HG03095 (cell line): ENCODE data around the gene OR5L1.

Experiments used
- ATAC-seq: cut with Tn5 transposase; IDR thresholded peaks from one replicate; pipeline ENCODE4 v1.9.1; 2021; ENCODE audit warnings: moderate library complexity; ENCODE audit not compliant: unreplicated experiment

Gene OR5L1

GRCh38 chr11:55811067-55811466 is at the start of gene OR5L1:
Gene OR5L1, plus strand, starts transcription at chr11:55811367. Its CDS starts 100 bp downstream, at chr11:55811467.
- ATAC-seq = no peak

- no peak for ATAC-seq
Observed at GRCh38 chr11:55773138-55773537, 38.0 kb upstream of the OR5L1 start, which contains the start of gene OR5D13. Gene OR5D13, plus strand, starts transcription at chr11:55773438. Its CDS starts 0 bp downstream, at chr11:55773438.

GRCh38 chr11:55791606-55792005 is 19.6 kb upstream of the OR5L1 start:
- no peak for ATAC-seq

- ATAC-seq = no peak
Observed at GRCh38 chr11:55793321-55793720, 17.8 kb upstream of the OR5L1 start.

- ATAC-seq = no peak
Observed at GRCh38 chr11:55795256-55795655, 15.9 kb upstream of the OR5L1 start, which contains the start of gene OR5D14. Gene OR5D14, plus strand, starts transcription at chr11:55795556. Its CDS starts 0 bp downstream, at chr11:55795556.

- ATAC-seq = no peak
Observed at GRCh38 chr11:55806248-55806647, 4.9 kb upstream of the OR5L1 start.

GRCh38 chr11:55819330-55819729 is 8.2 kb downstream of the OR5L1 start, which contains the start of gene OR5D18:
Gene OR5D18, plus strand, starts transcription at chr11:55819630. Its CDS starts 0 bp downstream, at chr11:55819630.
- ATAC-seq = no peak

GRCh38 chr11:55826919-55827318 is 15.8 kb downstream of the OR5L1 start, which contains the start of gene OR5L2:
Gene OR5L2, plus strand, starts transcription at chr11:55827219. Its CDS starts 0 bp downstream, at chr11:55827219.
- ATAC-seq = no peak

- no peak for ATAC-seq
Observed at GRCh38 chr11:55838452-55838851, 27.3 kb downstream of the OR5L1 start, which contains the start of gene OR5D16. Gene OR5D16, plus strand, starts transcription at chr11:55838752. Its CDS starts 0 bp downstream, at chr11:55838752.

- ATAC-seq = no peak
Observed at GRCh38 chr11:55847453-55847852, 36.3 kb downstream of the OR5L1 start.

GRCh38 chr11:55849037-55849436 is 37.9 kb downstream of the OR5L1 start:
- no peak for ATAC-seq

GRCh38 chr11:55852141-55852540 is 41.0 kb downstream of the OR5L1 start:
- no peak for ATAC-seq

GRCh38 chr11:55854704-55855103 is 43.5 kb downstream of the OR5L1 start:
- ATAC-seq = no peak
